NCI-H526 treated with DMSO at 0.1 percent for 48 hours (cell line): ENCODE results near the gene MDN1.

Experiments
- DNase-seq: peaks from one replicate; lab custom pipeline; 2025; lab: John Stamatoyannopoulos, UW

The MDN1 gene

DNA sequence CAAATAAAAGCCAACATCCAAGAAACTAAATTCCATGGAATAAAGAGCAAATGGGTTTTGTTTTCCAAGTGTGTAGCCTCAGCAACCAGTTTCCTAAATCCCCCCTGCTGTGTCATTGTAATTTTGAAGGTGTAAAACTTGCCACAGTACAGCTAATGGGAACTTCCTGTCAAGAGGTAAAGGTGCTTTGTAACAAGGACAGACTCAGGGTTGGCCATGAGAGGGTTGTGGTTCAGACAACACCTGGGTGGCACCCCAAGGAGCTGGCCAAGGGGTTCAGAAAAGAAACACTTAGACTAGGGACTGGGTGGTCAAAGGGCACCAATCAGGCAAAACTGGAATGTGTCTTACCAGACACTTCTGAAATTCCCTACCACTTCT is 128.7 kb downstream of the MDN1 start:
- DNase-seq, result no peak

DNA sequence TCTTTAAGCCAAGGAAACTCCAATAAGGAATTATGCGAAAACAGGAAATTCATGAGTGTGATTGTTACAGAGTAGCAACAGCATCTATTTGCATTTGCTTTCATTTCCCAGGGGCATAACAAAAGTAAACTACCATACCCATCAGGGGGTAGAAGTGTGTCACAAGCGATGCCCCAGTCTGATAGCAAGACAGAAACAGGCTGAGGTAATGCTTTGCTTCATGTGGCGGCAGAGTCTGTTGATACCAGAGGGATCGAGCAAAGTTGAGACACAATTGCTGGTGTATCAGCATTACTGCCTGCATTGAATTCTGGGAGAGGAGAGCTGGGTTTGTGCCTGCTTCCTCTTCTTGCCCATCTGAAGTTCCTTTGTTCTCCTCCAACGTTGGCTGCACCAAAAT is 129.9 kb downstream of the MDN1 start:
- DNase-seq, result no peak

DNA sequence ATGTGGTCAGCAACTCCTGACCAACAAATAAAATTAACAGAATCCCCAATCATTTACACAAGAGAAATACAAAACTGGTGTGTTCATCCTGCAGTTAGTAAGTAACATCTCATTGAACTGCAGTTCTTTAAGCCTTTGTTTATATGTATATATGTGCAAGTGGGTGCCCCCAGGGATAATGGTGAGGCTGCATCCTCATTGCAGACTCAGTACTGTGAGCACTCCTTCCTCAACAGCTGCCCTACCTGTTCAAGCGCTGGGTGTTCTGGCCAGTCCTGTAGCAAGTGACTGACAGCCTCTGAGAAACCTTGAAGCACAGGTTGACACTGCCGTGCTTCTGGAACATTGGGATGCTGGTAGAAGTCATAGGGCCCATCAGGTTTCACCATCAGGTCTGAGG is 131.3 kb downstream of the MDN1 start:
- no peak for DNase-seq

DNA sequence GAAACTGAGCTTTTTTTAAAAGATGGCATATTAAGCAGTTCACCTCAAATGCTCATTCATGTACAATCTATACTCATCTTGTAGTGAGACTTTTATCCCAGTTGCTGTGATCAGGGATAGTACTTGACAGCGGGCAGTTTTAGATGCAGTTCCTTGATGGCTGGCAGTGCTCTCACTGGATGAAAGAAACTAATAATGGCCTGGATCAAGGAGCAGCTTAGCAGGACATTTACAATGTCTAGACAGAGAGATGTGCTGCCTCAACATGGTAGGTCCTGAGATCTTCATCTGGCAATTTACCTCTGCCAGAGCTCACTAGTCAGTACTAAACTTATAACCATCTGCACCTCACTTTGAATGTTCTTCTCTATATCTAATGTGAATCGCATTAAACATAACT is 134.3 kb downstream of the MDN1 start:
- DNase-seq, result no peak

DNA sequence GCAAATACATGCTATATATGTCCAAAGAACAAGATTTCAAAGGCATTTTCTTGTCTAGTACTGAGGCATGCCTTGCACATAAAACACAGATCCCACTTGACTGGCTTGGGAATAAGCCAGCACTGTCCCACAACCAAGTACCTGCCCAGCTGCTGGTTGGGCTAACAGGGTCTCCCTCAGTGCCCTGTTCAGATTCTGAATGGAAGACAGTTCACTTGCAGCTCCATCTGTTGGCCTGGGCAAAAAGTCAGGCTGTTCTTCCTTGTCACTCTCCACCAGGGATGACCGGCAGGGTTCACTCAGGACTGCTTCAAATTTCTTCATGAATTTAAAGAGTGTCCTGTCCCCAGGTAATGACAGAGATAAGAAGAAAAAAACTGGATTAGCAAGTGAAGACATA is 136.6 kb downstream of the MDN1 start:
- DNase-seq, result no peak

DNA sequence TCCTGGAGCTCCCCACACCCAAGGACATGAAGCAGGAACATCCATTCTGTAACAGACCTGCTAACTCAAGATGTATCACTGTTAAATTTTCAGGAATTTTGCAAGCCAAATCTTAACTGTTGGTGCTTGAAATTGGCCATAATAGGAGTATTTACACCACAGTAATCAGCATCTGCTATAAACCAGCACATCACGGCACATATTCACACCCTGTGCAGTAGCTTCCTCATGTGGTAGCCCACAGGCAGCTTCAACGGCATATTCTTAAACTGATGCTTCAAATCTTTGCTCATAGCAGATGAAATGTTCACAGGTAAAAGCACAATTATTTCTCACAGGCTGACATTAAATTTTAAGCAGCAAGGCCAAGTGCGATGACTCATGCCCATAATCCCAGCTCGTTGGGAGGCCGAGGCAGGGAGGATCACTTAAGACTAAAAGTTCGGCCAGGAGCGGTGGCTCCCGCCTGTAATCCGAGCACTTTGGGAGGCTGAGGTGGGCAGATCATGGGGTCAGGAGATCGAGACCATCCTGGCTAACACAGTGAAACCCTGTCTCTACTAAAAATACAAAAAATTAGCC is 137.5 kb downstream of the MDN1 start:
- no peak for DNase-seq

DNA sequence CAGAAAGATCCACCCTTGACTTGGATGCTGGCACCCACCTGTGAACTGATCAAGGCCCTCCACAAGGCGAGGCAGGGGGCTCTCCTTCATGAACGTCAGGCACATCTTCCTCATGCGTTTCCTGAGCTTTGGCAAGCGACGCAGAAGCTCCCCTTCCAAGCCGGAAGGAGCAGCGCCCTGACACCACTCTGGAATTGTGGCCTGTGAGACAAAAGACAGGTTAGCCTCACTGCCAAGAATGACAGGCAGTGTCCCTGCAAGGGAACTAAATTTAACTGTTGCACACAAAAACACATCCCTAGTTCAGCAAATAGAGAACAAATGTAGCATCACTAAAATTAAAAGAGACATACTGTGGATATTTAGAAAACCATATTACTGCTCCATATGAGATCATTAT is 139.0 kb downstream of the MDN1 start:
- no peak for DNase-seq

DNA sequence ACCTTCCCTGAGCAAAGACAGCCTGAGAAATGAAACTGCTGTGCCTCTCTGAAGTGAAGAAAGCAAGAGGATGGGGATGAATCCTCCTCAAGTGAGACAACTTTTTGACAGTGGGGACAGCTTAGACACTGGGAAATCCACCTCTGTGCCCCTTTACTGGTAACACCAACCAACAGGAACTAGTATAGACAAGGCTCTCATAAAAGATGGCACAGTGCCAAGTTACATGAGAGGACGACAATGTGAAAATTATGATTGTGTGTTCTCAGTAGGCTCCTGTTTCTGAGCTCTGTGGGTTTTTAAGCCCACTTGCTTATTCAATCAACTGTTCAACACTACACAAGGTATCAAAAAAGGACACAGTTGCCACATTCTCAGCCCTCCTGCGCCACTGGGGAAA is 139.4 kb downstream of the MDN1 start:
- DNase-seq, result no peak

DNA sequence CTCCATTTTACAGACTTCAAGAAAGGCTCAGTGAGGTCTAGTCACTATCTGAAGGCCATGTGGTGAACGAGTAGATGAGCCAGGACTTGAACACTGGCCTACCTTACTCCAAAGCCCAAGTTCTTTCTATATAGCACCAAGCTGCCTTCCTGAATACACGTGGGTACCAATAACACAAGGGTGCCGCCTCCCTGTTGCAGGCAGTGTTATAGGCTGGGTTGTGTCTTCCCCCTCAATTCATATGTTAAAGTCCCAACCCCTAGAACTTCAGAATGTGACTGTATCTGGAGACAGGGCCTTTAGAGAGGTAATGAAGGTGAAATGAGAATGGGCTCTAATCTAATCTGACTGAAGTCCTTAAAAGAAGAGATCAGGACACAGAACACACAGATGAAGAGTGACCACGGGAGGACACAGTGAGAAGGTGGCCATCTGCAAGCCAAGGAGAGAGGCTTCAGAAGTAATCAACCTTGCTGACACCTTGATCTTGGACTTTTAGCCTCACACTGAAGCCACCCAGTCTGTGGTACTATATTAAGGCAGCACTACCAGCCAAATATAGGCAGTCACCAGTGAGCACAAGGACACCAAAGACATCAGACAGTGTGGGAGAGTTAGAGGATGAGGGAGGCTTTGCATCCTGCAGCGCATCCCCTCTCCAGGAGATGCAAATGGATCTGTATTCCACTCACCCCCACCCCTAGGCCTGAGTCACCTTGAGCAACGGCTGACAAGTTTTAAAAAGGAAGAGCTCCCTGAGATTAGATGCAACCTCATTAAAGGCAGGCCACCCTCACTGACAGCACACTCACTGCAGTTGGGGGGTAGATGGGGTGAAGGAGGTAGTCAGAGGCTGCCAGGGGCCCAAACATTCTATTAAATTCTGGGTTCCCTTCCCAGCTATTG is 140.1 kb downstream of the MDN1 start:
- no peak for DNase-seq

DNA sequence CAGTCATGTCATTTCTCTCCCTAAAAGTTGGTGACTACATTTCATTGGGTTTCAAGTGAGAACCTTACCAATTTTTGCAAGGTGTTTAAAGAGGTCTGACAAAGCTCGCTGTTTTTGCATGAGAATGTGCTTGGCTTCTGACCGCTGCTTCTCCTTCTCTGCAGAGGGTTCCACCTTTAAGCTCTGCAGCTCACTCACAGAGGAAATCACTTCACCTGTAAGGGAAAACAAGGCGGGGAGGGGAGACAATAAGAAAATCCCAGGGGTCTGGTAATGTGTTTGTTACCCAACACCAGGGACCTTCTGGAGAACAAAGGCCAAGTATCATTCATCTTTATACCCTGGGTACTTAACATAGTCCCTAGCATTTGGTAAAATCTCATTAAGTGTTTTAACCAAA is 141.1 kb downstream of the MDN1 start:
- no peak for DNase-seq

DNA sequence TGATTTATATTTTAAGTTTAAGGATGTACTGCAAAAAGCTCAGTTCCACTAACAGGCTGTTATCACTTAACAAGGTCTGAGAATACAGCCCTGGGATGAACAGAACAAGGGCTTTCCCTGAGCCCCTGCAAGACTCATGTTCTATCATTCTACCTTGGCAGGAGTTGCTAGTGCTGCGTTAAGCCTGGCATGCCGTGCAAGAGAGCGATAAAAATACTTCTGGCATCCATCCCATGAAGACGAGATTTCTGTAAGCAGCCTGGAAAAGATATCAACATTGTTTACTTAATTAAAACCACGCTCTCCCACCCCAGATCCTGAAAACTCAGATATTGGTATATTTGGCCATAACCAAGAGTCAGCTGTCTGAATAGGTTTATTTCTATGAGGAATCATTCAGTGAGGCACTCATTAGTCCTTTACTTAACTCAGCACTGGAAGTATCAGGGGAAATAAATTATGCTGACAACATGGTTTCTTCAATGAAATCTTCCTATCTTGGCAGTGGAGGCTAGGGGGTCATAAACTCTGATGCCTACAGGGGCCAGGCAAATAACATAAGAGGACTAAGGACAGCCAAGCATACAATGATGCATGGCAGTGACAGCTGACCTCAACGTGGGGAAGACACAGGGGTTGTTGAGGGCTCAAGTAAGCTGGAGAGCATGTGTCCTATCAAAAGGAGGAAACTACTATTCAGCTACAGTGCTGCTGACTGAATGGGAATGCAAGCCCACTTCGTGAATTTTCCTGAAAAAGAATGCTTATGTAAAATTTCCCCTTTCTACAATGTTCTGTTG is 143.4 kb downstream of the MDN1 start:
- DNase-seq, result no peak

DNA sequence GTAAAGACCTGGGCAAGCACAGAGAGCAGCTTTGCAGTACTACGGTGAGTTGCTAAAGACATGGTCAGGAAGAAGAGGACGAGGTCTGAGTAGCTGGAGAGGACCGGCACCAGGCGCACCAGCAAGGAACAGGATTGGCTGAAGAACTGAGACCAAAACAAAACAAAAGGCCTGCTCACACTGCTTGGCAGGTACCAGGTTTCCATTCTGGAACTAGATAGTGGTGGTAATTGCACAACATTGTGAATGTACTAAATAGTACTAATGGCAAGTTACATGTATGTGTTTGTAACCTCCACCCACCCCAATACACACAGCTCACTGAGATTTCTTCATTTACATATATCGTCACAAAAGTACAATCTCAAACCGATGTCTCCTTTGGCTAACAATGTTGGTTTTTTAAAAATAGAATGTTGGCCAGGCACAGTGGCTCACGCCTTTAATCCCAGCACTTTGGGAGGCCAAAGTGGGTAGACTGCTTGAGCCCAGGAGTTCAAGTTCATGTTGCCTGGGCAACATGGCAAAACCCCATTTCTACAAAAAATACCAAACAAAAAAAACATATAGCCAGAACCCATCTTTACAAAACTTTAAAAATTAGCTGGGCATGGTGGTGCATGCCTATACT is 148.5 kb downstream of the MDN1 start:
- DNase-seq, result no peak

DNA sequence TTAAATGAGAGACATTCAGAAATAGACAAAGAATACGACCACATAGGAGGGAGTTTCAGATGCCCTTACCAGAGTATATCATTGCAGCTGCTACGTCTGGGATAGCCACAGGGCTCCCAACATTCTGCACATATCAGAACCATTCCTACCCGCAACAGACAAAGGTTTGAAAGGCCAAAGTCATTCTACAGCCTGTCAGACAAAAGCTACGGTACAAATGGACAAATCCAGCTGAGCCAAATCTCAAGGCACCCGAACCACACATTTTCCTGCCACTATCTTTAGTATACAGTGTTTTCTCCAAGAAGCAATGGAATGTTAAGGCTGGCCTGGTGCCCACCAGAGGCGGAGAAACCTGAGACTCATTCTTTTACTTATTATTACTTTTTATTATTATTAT is 150.6 kb downstream of the MDN1 start:
- DNase-seq, result no peak

DNA sequence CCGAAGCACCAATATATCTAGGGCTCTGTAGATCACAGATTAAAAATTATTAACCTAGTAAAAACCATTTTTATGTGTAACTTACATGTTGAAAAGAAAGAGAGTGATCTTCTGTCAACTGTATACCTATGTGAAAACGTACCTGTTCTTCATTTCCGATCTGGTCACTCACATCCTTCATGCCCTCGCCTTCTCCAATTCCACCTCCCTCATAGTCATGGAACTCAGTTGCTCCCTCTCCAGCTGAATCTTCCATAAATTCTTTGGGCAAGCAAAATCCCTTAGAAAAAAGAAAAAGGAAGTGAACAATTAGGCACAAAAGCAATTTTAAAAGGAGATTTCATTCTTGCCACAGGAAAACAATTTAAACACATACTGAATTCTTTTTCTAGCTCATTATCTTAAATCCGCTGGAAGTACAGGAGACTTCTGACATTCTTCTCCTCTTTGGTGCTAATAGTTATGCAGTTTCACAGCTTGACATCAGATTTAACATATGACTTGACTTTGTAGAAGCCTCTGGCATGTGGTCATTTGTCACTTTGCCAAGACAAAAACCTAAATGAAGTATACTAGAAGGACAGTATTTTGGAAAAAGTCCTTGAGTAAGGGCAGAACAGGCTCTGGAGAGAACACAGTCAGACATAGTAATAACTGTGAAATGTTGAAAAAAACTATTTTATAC is 151.6 kb downstream of the MDN1 start:
- no peak for DNase-seq

DNA sequence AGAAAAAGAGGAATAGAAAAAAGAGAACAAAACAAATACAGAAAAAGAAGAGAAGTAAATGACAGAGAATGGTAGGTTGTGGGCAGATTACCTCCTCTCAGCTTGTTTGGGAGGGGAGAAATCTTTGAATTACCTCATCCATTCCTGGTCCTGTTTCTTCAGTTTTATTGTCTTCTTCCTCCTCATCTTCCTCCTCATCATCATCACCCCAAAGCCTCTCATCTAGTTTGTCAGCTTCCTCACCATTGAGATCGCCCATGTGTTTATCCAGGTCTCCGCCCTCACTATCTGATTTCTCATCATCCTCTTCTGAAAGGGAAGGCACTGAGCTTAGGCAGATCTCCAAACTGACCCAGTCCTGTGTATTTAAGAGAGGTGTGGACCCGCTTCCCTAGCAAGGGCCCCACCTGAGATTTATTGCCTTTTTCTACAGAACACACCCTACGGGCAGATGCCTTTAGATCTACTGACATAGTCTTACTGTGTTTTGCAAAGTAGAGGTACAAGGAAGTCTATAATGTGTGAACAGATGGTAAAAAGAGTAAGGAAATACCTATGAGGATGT is 156.9 kb downstream of the MDN1 start:
- DNase-seq, result no peak

DNA sequence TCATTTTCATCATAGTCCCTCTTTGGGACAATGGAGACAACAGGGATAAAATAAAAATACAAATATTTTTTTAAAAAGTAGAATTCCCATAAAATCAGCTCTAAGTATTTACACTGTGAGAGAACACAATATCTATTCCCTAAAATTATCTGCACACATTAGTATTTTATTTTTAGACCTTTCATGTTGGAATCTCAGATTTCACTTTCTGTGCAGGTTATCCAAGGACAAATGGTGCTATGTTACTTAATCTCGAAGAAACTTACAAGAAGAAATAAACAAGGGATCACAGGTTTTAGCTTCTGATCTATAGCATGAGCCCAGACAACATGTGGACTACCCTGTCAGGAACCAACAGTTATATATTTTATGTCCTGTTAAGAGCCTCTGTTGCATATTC is 158.0 kb downstream of the MDN1 start:
- DNase-seq, result no peak

DNA sequence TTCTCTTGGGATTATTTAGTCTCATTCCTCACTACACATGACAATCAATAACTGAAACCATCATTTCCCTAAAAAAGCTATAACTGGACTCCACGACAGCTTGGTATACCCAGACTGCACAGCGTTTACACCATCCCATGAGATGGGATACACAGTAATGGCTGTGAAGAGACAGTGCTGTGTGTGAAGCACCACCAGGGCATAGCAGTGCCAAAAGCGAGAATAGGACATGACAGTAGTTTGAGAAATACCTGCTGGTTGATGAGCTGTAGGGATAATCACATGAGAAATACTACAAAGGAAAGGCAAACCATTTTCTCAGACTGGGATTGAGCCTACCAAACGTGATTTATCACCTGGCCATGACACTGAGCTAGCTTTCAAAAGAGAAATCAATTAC is 158.6 kb downstream of the MDN1 start:
- DNase-seq, result no peak

DNA sequence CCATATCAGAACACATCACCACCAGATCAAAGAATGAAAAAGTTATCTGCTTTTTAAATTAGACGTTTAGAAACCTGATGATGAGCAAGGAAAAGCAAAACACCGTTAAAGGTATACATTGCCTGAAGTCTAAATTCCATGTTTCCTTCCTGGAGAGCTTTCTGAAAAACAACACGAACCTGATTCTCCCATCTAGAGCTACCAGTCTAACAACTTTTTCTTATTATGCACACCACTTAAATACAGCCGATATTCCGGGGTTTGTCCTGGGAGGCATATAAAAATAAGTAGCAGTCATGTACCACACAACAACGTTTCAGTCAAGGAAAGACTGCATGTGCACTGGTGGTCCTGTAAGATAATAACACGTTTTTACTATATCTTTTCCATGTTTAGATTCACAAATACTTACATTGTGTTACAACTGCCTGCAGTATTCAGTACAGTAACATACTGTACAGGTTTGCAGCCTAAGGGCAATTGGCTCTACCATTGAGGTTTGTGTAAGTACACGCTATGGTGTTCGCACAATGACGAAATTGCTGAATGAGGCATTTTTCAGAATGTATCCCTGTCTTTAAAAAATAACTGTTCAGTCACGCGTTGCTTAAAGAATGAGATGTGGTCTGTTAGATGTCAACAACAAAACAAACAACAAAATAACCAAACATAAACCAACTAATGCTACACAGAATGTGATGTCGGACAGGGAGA is 162.0 kb downstream of the MDN1 start:
- DNase-seq, result no peak

DNA sequence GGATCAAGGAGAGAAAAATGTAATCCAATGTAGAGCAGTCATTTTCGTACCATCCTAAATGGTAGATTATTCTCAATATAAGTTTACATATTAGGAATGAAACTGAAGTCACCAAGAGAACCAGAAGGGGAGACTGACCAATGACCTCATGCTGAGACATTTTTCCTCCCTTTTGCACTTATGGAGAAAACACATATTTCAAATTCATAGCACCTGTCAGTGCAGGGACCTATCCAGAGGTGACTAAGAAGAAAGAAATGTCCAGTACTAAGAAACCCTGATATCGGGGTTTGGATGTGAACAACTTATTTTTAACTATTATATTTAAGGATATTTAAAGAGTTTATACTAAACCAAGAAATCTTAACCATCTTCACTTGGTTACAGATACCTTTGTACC is 164.5 kb downstream of the MDN1 start:
- no peak for DNase-seq

DNA sequence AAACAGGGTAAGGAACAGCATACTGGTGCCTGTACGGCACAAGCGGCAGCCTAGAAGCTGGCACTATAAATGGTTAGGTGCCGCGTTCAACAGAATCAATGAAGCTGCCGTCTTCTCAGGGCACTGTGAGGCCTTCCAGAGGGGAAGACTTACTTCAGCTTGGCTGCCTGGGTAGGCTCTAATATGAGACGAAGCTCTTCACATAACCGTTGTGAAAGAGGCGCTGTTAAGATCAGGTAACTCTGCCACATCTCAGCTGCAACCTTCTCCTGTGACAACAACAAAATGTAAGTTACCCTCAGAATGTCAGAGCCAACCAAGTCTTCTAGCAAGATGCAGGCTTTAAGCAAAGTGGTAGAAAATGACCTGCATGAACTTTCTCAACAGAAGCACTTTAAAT is 169.0 kb downstream of the MDN1 start:
- no peak for DNase-seq

DNA sequence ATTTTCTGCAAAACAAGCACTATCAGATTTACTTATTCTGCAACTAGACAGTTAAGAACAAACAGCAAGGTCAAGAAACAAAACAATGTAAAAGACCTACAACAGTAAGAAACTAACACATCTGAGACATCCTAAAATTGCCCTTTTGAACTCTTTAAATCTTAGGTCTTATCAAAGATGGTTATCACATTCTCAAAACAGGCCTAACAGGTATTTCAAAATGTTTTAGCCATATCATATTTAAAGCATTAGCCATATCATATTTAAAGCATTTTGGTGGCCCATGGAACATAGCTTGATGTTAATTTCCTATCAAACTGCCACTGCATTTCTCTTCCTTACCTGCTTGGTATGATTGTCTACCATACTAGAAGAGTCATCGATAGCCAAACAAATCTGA is 169.9 kb downstream of the MDN1 start:
- DNase-seq, result no peak
